Spleen (tissue), 11 donors: ENCODE data around the gene SLC41A1. TPM values are rescaled to one million over a fixed set of nuclear protein-coding genes. Genes with fewer than 3 reads are reported as not detected.
A peak's percentile ranks its signal among the peaks of the same experiment; 100 is the strongest.

Experiments
- DNase-seq: peaks from one replicate; pipeline ENCODE4 v3.0.0-alpha.2; 2020
- H3K27ac ChIP-seq, 8 donors: fragments of 200-600 bp; sonication (generic) in 7 of 8; 1 replicate in 4 of 8; 2 replicates in 4 of 8; pipeline versions ENCODE4 v1.5.0 to v1.8.0; 2016 to 2021; ENCODE audit warnings: inconsistent platforms in 4 of 8, mild to moderate bottlenecking in 4 of 8, moderate library complexity in 1 of 8
- H3K27me3 ChIP-seq, 7 donors: fragments of 200-600 bp; sonication (generic) in 6 of 7; replicated peaks in 1 of 7; 1 replicate in 4 of 7; 2 replicates in 3 of 7; pipeline versions ENCODE4 v1.5.0 to v1.8.0; 2016 to 2021; ENCODE audit warnings: inconsistent platforms in 3 of 7, mild to moderate bottlenecking in 1 of 7
- H3K36me3 ChIP-seq, 6 donors: fragments of 200-600 bp; sonication (generic) in 5 of 6; 1 replicate in 4 of 6; 2 replicates in 2 of 6; pipeline versions ENCODE4 v1.5.0 to v1.8.0; 2016 to 2021; ENCODE audit warnings: inconsistent platforms in 2 of 6
- H3K4me1 ChIP-seq, 6 donors: fragments of 200-600 bp; sonication (generic) in 5 of 6; 1 replicate in 3 of 6; 2 replicates in 3 of 6; pipeline versions ENCODE4 v1.5.0 to v1.8.0; 2016 to 2021; ENCODE audit warnings: inconsistent platforms in 3 of 6
- H3K4me3 ChIP-seq, 8 donors: fragments of 200-600 bp; sonication (generic) in 7 of 8; 1 replicate in 4 of 8; 2 replicates in 4 of 8; pipeline versions ENCODE4 v1.5.0 to v1.8.0; 2016 to 2021; ENCODE audit warnings: inconsistent platforms in 4 of 8, mild to moderate bottlenecking in 4 of 8, moderate library complexity in 2 of 8
- H3K9me3 ChIP-seq, 8 donors: fragments of 200-600 bp; sonication (generic) in 7 of 8; 1 replicate in 4 of 8; 2 replicates in 4 of 8; pipeline versions ENCODE4 v1.5.0 to v1.8.0; 2016 to 2021; ENCODE audit warnings: inconsistent platforms in 4 of 8
- POLR2A ChIP-seq, 3 donors: fragments of 450-650 bp; IDR thresholded peaks; one replicate each; pipeline ENCODE4 v1.5.1; 2017; ENCODE audit warnings: antibody characterized with exemption in 3 of 3, mild to moderate bottlenecking in 1 of 3
- POLR2AphosphoS5 ChIP-seq, 3 donors: sonication (generic); formaldehyde crosslinking; IDR thresholded peaks; one replicate each; pipeline ENCODE4 v1.5.1; 2017; ENCODE audit warnings: antibody characterized with exemption in 3 of 3
- WGBS, 5 donors: extraction: QIAGEN DNeasy Blood & Tissue Kit in 3 of 5; methylation state at CpG; one replicate each; pipeline versions ENCODE4 v1.1.5 to v1.1.7; 2013 to 2018; 5-methylcytosine and 5-hydroxymethylcytosine counted together
- intact Hi-C: fragments of 100-400 bp; cut with DNase I; formaldehyde crosslinking; loops from one replicate; pipeline ENCODE4 v1.15.0; 2023; ENCODE audit warnings: low total_unique reads
- polyA plus RNA-seq, 3 donors: library from polyadenylated mRNA; stranded (reverse); fragments of 200-250 nt; gene quantifications; one replicate each; pipeline ENCODE4 v1.2.1, GENCODE V29; 2013
- total RNA-seq, 7 donors: library from RNA; depleted of rRNA in 3 of 7; stranded (reverse); fragments of >200 nt in 3 of 7; fragmentation: NEBNext Ultra II Directional in 4 of 7; extraction: Animal tissue kit (Norgen Biotek cat#: 25700) in 4 of 7; gene quantifications; one replicate each; pipeline versions ENCODE4 v1.1.0 to v1.2.1, GENCODE V29; 2016 to 2021
- TF ChIP-seq, protein P1 (sequence below), 11 experiments: fragments of 200-600 bp in 7 of 11; fragments of 450-650 bp in 4 of 11; sonication (generic) in 4 of 11; IDR thresholded peaks in 8 of 11; conservative IDR thresholded peaks in 3 of 11; 1 replicate in 7 of 11; 2 replicates in 4 of 11; pipeline versions ENCODE4 v1.4.0 to v1.8.0; 2016 to 2021; ENCODE audit warnings: antibody characterized with exemption in 11 of 11, inconsistent platforms in 4 of 11, mild to moderate bottlenecking in 1 of 11
- donor health status: healthy with polysubstance abuse.
- donor health status: DM: no; HTN: no; CAD: no; lungs with moderate emphysema.
- donor health status: DM: no; HTN: no; CAD: no.
- donor health status: Bipolar disorder and iron deficiency.
- donor health status: healthy.
- donor health status: DM: no; HTN: no; CAD: no.
- donor health status: DM: yes; HTN: yes; CAD: no.

Gene SLC41A1
- total and polyA plus RNA-seq, 10 donors, result 4.1 to 29.0 (median 20.8) TPM

DNA sequence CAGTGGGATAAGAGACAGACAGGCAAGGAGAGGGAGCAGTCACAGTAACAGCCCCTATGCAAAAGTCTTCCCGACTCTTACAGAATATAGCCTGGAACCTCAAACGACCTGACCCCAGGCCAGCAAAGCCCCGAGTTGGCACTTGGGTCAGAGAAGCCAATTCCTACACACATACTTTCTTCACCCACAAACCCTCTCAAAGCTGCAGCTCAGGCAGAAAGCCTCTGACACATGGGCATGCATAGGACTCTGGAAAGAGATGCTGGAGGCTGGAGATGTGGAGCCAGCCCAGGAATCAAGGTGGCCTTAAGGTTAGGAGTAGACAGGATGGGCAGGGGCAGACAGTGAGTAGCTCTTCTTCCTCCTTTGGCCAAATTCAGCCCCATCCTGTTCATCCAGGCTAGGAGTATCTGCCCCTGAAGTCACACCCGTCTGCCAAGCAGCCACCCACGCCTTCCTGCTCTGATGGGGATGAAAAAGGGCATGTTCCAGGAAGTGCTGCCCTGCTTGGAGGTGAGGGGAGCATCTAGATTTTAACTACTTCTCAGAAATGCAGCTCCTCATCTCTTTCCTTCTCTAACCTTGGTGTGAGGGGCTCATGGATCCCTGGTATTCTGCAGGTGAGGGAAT, 7.8 kb downstream of the SLC41A1 start:
- 51 to 68% (median 57%) methylated on average over 5 of the region's 5 CpGs for WGBS, 5 donors
- Histone ChIP-seq H3K27me3 (no peaks in the 10 kb centered on the region), H3K27ac (no peak overlapping the region), H3K36me3 (peaks cover 0 to 26% (median 9%) of the 10 kb centered on the region in 6 donors), H3K4me1 (peaks cover 19 to 62% (median 42%) of the 10 kb centered on the region in 6 donors), H3K4me3 (no peak overlapping the region), H3K9me3 (no peaks in the 10 kb centered on the region)
- intact Hi-C loops, result no loop called here
- TF ChIP-seq POLR2AphosphoS5 (IDR thresholded peaks at IDR 0.05) (peak in 1 of 3 donors; percentile 17), POLR2A (IDR thresholded peaks at IDR 0.05) (no peak)
- TF ChIP-seq, protein P1, sequence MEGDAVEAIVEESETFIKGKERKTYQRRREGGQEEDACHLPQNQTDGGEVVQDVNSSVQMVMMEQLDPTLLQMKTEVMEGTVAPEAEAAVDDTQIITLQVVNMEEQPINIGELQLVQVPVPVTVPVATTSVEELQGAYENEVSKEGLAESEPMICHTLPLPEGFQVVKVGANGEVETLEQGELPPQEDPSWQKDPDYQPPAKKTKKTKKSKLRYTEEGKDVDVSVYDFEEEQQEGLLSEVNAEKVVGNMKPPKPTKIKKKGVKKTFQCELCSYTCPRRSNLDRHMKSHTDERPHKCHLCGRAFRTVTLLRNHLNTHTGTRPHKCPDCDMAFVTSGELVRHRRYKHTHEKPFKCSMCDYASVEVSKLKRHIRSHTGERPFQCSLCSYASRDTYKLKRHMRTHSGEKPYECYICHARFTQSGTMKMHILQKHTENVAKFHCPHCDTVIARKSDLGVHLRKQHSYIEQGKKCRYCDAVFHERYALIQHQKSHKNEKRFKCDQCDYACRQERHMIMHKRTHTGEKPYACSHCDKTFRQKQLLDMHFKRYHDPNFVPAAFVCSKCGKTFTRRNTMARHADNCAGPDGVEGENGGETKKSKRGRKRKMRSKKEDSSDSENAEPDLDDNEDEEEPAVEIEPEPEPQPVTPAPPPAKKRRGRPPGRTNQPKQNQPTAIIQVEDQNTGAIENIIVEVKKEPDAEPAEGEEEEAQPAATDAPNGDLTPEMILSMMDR (IDR thresholded peaks at IDR 0.05 in 8 of 11, conservative IDR thresholded peaks at IDR 0.05 in 3 of 11), result no peak
- DNase-seq, result no peak

DNA sequence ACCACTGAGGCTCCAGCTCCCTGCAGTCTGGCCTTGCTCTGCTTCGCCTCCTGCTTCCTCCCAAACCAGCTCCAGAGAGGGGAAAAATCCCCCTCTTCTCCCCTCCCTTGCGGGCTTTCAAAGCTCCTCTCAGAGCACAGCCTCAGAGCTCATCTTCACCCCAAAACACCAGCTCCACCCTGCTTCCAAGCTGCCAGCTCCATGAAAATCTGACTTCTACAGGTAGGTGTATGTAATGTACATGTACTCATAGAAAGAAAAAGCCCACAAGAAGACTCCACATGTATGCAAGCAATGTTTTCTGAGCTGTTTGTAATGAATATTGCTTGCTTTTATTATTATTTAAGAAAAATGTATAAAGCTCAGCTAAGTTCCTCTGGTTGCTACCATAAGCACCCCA, 8.4 kb downstream of the SLC41A1 start:
- Histone ChIP-seq H3K27me3 (no peaks in the 10 kb centered on the region), H3K9me3 (no peaks in the 10 kb centered on the region), H3K27ac (no peak overlapping the region), H3K4me1 (peaks cover 13 to 56% (median 36%) of the 10 kb centered on the region in 6 donors), H3K36me3 (peaks cover 0 to 26% (median 9%) of the 10 kb centered on the region in 6 donors), H3K4me3 (no peak overlapping the region)
- DNase-seq, result no peak
- intact Hi-C loops, result no loop called here
- TF ChIP-seq POLR2AphosphoS5 (IDR thresholded peaks at IDR 0.05), result no peak
- TF ChIP-seq, protein P1 (IDR thresholded peaks at IDR 0.05 in 8 of 11, conservative IDR thresholded peaks at IDR 0.05 in 3 of 11), result no peak
- TF ChIP-seq POLR2A (IDR thresholded peaks at IDR 0.05), result no peak
- 93 to 100% (median 97%) methylated on average over 2 of the region's 2 CpGs for WGBS, 5 donors

DNA sequence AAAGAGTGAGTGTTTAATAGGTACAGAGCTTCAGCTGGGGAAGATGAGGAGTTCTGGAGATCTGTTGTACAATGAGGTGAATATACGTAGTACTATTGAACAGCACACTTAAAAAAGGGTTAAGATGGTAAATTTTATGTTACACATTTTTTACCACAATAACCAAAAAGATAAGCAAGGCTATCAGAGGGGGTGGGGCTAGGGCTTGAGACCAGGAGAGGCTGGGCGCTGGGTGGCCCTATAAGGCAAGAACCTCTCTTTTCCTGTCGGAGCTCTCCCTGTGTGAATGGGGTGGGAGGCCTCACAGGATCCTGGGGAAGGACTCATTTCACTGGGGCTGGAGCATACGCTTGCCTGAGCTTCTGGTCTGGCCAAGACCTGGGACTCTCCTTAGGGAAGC, 9.0 kb downstream of the SLC41A1 start:
- no peaks in the 10 kb centered on the region for H3K9me3 ChIP-seq
- H3K36me3 ChIP-seq, result peaks cover 0 to 27% (median 13%) of the 10 kb centered on the region in 6 donors
- no peak overlapping the region for H3K4me3 ChIP-seq
- intact Hi-C loops, result no loop called here
- no peak overlapping the region for H3K27ac ChIP-seq
- WGBS, 5 donors, result 66 to 92% (median 72%) methylated on average over 4 of the region's 4 CpGs
- H3K4me1 ChIP-seq, result peaks cover 8 to 50% (median 30%) of the 10 kb centered on the region in 6 donors
- TF ChIP-seq POLR2A (IDR thresholded peaks at IDR 0.05) (no peak), POLR2AphosphoS5 (IDR thresholded peaks at IDR 0.05) (no peak)
- TF ChIP-seq, protein P1 (IDR thresholded peaks at IDR 0.05 in 8 of 11, conservative IDR thresholded peaks at IDR 0.05 in 3 of 11), result no peak
- no peaks in the 10 kb centered on the region for H3K27me3 ChIP-seq
- no peak for DNase-seq

DNA sequence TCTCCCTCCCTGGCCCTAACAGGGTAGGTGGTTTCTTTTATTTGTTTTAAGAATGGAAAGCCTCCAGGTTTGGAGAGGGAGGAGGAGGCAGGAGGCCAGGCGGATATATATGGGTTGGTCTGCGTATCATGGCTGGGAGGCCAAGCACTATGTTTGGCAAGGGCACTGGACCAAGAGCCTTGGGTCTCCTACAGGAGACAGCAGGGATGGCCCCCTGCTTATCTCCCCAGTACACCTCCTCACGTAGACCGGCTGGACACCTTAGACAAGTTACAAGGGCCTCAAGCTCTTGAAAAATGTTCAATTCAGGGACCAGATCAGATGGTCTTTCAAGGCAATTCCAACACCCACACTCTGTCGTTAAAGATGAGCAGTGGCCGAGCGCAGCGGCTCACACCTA, 10.9 kb downstream of the SLC41A1 start:
- DNase-seq, result no peak
- peaks cover 8 to 33% (median 22%) of the 10 kb centered on the region in 6 donors for H3K4me1 ChIP-seq
- no peaks in the 10 kb centered on the region for H3K27me3 ChIP-seq
- H3K27ac ChIP-seq, result no peak overlapping the region
- 96 to 98% (median 96%) methylated on average over 6 to 8 of the region's 8 CpGs for WGBS, 5 donors
- H3K9me3 ChIP-seq, result no peaks in the 10 kb centered on the region
- H3K4me3 ChIP-seq, result no peak overlapping the region
- intact Hi-C loops, result no loop called here
- no peak for TF ChIP-seq POLR2A (IDR thresholded peaks at IDR 0.05)
- TF ChIP-seq, protein P1 (IDR thresholded peaks at IDR 0.05 in 8 of 11, conservative IDR thresholded peaks at IDR 0.05 in 3 of 11), result no peak
- peaks cover 1 to 47% (median 32%) of the 10 kb centered on the region in 6 donors for H3K36me3 ChIP-seq
